Measurements from ENCODE around the gene ENKUR.

The ENKUR gene

DNA sequence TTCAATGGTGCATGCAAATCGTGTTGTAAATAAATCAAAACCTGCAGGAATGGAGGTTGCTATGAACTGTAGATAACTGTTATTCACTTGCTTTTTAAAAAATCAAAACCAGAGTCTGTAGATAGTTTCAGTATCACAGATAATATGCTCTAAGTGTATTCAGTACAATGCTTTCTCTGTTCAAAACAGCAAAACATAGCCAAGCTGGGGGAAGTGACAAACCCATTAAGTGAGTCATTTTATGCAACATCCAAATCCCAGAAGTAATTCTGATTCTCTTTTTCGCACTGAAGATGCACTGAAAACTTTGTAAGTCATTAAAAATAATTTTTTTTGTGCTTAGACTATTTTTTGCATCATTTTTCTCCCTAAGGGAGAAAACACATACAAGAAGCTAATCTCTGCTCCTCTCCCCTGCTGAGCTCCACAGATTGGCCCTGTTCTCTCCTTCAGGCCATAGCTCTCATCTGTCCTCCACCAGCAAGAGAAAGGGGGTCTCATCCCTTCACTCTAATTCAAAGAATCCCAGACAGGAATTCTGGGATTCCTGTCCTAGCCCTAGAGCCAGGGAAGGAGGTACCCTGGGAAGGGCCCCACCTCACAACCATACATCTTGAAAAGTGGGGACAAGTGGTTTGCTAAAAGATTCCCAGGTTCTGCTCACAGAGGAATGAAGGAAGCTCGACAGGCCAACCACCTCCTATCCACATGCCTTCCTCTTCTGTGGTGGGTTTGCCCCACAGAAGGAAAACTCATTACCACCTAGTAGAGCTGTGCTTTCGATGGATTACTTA is 68.5 kb downstream of the ENKUR start:
- no peak for DNase-seq (ENCODE audit: low read depth in 2 of 2)

DNA sequence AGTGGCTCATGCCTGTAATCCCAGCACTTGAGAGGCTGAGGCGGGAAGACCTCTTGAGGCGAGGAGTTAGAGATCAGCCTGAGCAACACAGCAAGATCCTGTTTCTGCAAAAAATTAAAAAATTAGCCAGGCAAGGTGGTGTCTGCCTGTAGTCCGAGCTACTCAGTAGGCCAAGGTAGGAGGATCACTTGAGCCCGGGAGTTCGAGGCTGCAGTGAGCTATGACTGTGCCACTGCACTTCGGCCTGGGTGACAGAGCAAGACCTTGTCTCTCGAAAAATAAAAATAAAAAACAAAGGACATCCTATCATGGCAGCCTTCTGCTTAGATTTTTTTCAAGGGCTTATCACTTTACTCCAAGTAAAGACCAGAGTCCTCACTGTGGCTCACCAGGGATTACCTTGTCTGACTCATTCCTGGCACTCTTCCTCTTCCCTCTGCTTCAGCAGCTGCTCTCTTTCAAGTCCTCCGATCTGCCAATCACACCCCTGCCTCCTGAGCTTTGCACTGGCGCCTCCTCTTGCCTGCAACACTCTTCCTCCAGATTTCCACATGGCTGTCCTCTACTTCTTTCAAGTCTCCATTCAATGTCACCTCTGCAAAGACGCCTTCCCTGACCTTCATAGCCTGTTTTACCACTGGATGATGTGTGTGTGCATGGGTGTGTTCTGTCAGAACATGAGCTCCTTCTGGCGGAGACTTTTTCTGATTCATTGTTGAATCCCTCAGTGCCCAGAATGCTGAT is 71.3 kb downstream of the ENKUR start:
- no peak for DNase-seq (ENCODE audit: low read depth in 2 of 2)

DNA sequence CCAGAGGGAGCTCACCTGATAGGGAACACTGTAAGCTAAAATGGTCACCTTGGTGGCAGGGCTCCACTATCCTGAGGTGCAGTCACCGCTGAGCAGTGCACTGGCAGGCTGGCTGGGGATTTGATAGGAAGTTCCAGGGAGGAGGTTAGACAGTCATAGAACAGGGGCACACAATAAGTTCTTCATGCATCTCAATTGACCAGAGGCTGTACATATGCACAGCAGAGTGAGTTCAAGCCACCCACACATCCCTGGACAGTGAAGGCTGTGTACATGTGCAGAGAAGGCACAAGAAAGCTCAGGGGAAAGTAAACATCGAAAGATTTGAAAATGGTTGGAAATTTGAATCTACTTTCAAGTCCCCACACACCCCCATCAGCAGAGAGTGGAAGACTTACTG is 77.4 kb downstream of the ENKUR start:
- no peak for DNase-seq (ENCODE audit: low read depth in 2 of 2)

DNA sequence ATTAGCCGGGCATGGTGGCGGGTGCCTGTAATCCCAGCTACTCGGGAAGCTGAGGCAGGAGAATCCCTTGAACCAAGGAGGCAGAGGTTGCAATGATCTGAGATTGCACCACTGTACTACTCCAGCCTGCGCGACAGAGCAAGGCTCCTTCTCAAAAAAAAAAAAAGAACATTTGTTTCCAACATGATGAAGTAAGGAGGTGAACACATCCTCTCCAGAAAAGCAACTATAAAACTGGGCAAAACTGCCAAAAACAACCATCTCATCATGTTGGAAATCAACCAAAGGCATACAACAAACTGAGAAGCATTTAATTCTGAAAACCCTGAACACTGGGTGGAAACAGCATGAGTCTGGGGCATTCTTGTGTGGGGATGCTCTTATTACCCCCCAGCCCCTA is 77.9 kb downstream of the ENKUR start:
- DNase-seq (ENCODE audit: low read depth in 2 of 2): no peak

DNA sequence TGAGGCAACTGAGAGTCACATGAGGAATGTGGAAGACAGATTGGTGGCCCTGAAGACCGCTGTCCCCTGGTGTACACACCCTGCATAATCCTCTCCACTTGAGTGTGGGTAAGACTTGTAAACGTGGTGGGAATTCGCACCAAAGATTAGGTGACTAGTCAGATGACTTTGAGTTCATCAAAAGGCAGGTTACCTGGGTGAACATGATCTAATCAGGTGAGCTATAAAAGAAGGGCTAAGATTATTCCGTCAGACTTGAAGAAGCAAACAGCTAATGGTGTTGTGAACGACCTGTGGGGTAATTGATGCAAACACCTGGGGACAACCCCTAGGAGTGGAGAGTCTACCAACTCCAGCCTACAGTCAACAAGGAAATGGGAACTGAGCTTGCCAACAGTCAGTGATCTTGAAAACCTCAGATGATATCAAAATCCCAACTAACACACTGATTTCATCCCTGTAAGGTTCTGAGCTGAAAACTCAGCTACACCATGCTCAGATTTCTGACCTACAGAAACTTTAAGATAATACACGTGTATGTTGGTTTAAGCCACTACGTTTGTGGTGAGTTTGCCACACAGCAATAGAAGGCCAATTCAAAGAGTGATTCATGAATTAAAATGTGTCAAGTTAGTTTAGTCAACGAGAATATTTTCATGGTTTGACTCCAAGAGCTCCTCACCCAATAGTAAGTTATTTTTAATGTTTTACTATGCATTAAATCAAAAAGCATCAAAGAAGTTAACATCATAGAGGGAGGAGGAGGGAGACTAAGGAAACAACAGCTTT is 80.3 kb downstream of the ENKUR start:
- no peak for DNase-seq (ENCODE audit: low read depth in 2 of 2)
